Loucy (cell line): ENCODE measurements around the gene EBF3.

Source experiments
- CTCF ChIP-seq: fragments of 200-600 bp; sonication (generic); conservative IDR thresholded peaks from 2 replicates; pipeline ENCODE4 v1.5.1; 2014; ENCODE audit warnings: mild to moderate bottlenecking, antibody characterized with exemption, low read length
- EZH2phosphoT487 ChIP-seq: fragments of 200-600 bp; IDR thresholded peaks from 2 replicates; pipeline ENCODE4 v1.6.1; 2018; ENCODE audit warnings: antibody characterized with exemption, mild to moderate bottlenecking, moderate library complexity, borderline replicate concordance

- TF ChIP-seq CTCF (no peak), EZH2phosphoT487 (no peak)
These were observed 36.5 kb downstream of the EBF3 start for GRCh38 chr10:129927351-129928120.
